NCI-H146 treated with DMSO at 0.1 percent for 48 hours (cell line): ENCODE data around the gene MYEOV.

ENCODE experiments used
- DNase-seq: peaks from one replicate; lab custom pipeline; 2025; ENCODE audit not compliant: unreplicated experiment; lab: John Stamatoyannopoulos, UW

The MYEOV gene

GRCh38 chr11:69339041-69339733 lies 45.2 kb downstream of the MYEOV start:
- DNase-seq: no peak

DNA sequence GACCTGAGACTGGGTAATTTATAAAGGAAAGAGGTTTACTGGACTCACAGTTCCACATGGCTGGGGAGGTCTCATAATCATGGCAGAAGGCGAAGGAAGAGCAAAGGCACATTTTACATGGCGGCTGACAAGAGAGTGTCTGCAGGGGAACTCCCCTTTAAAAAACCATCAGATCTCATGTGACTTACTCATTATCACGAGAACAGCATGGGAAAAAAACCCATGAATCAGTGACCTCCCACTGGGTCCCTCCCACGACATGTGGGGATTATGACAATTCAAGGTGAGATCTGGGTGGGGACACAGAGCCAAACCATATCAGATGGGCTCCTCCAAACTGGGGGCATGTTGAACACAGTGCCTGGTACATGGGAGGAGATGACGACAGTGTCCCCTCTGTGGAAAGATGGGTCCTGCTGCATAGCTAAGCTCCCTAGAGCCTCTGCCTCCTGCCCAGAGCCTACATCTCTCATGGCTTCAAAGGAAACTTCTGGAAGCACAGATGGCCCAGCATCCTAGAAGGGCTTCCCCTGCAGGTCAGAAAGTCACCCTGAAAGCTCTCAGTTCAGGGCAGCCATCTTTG lies 46.1 kb downstream of the MYEOV start:
- DNase-seq: no peak

GRCh38 chr11:69342588-69343330 lies 48.8 kb downstream of the MYEOV start:
- DNase-seq: no peak

- no peak for DNase-seq
Observed at GRCh38 chr11:69343401-69344321, 49.7 kb downstream of the MYEOV start.

GRCh38 chr11:69344570-69345145 lies 50.7 kb downstream of the MYEOV start:
- no peak for DNase-seq
